SK-N-SH (cell line): ENCODE measurements around the gene IFT172. TPM values are rescaled to one million over a fixed set of nuclear protein-coding genes. Genes with fewer than 3 reads are reported as not detected.

Experiments used
- CTCF ChIA-PET: fragments of 300-600, 350-600 bp; formaldehyde crosslinking; extraction: SDS; loops from one replicate; lab custom pipeline; 2021; lab: Yijun Ruan, JAX
- POLR2A ChIA-PET: fragments of 350-600 bp; sonication (Branson Sonifier 250); formaldehyde crosslinking; extraction: SDS; loops from one replicate; lab custom pipeline; 2020; ENCODE audit warnings: antibody characterized with exemption, inconsistent platforms; lab: Yijun Ruan, JAX
- DNase-seq: peaks from one replicate; pipeline ENCODE4 v3.0.0; 2012
- H2AFZ ChIP-seq: fragments of 200-600 bp; sonication (generic); 2 replicates; pipeline ENCODE4 v1.8.1; 2016; ENCODE audit warnings: antibody characterized with exemption, mild to moderate bottlenecking, low read depth
- H3F3A ChIP-seq: fragments of 200-600 bp; sonication (generic); replicated peaks from 2 replicates; pipeline ENCODE3; 2016; ENCODE audit warnings: antibody characterized with exemption, mild to moderate bottlenecking; ENCODE audit not compliant: insufficient read depth
- H3K27ac ChIP-seq, 2 experiments: fragments of 200-500 bp in 1 of 2; fragments of 200-600 bp in 1 of 2; sonication (Bioruptor generic) in 1 of 2; sonication (generic), shearing (Covaris generic) in 1 of 2; 2 replicates each; pipeline versions ENCODE4 v1.5.1 to v1.6.1; 2014 to 2016; ENCODE audit warnings: low read depth in 2 of 2, inconsistent platforms in 1 of 2, low read length in 1 of 2, mild to moderate bottlenecking in 1 of 2, mixed read lengths in 1 of 2
- H3K27me3 ChIP-seq: fragments of 200-600 bp; sonication (generic), shearing (Covaris generic); 2 replicates; pipeline ENCODE4 v1.6.1; 2016; ENCODE audit warnings: mixed run types; ENCODE audit not compliant: insufficient read depth
- H3K36me3 ChIP-seq, 2 experiments: fragments of 200-500 bp in 1 of 2; fragments of 200-600 bp in 1 of 2; sonication (Bioruptor generic) in 1 of 2; sonication (generic) in 1 of 2; replicated peaks in 1 of 2; 2 replicates each; pipeline versions ENCODE3 to v1.5.1; 2014 to 2016; ENCODE audit warnings: low read length in 1 of 2, mild to moderate bottlenecking in 1 of 2; ENCODE audit not compliant: insufficient read depth in 2 of 2, control insufficient read depth in 1 of 2
- H3K4me1 ChIP-seq, 2 experiments: fragments of 200-500 bp in 1 of 2; fragments of 200-600 bp in 1 of 2; sonication (Bioruptor generic) in 1 of 2; sonication (generic), shearing (Covaris generic) in 1 of 2; 2 replicates each; pipeline versions ENCODE4 v1.5.1 to v1.6.1; 2014 to 2016; ENCODE audit warnings: low read depth in 1 of 2, low read length in 1 of 2, mixed run types in 1 of 2; ENCODE audit not compliant: insufficient read depth in 2 of 2, control insufficient read depth in 1 of 2
- H3K4me2 ChIP-seq: fragments of 200-600 bp; sonication (generic), shearing (Covaris generic); 2 replicates; pipeline ENCODE4 v1.6.1; 2017; ENCODE audit warnings: mixed run types
- H3K4me3 ChIP-seq, 2 experiments: fragments of 200-500 bp in 1 of 2; fragments of 200-600 bp in 1 of 2; sonication (Bioruptor generic) in 1 of 2; sonication (generic), shearing (Covaris generic) in 1 of 2; 2 replicates each; pipeline versions ENCODE4 v1.5.1 to v1.8.1; 2014 to 2016; ENCODE audit warnings: low read depth in 2 of 2, inconsistent platforms in 1 of 2, low read length in 1 of 2, mild to moderate bottlenecking in 1 of 2, mixed read lengths in 1 of 2, moderate library complexity in 1 of 2
- H3K79me2 ChIP-seq: fragments of 200-600 bp; sonication (generic); 2 replicates; pipeline ENCODE4 v1.8.1; 2017; ENCODE audit warnings: mild to moderate bottlenecking; ENCODE audit not compliant: insufficient read depth
- H3K9ac ChIP-seq: fragments of 200-600 bp; sonication (generic); 2 replicates; pipeline ENCODE4 v1.6.1; 2017; ENCODE audit warnings: mixed run types
- H3K9me2 ChIP-seq: fragments of 200-600 bp; sonication (generic); 2 replicates; pipeline ENCODE4 v1.6.1; 2017; ENCODE audit warnings: mixed run types
- H3K9me3 ChIP-seq: fragments of 200-600 bp; sonication (generic); 2 replicates; pipeline ENCODE4 v1.6.1; 2017; ENCODE audit warnings: mixed run types, mild to moderate bottlenecking, moderate library complexity
- H4K20me1 ChIP-seq: fragments of 200-600 bp; sonication (generic); 2 replicates; pipeline ENCODE4 v1.6.1; 2017; ENCODE audit warnings: mild to moderate bottlenecking, mixed run types; ENCODE audit not compliant: insufficient read depth
- CHD2 ChIP-seq: fragments of 150-350 bp; IDR thresholded peaks from 2 replicates; pipeline ENCODE4 v1.6.1; 2018; ENCODE audit warnings: low read length; ENCODE audit not compliant: partially characterized antibody
- CTCF ChIP-seq: fragments of 200-600 bp; sonication (generic); IDR thresholded peaks from 2 replicates; pipeline ENCODE4 v1.6.1; 2017; ENCODE audit warnings: antibody characterized with exemption, mild to moderate bottlenecking, moderate library complexity
- EP300 ChIP-seq, 2 experiments: IDR thresholded peaks; 2 replicates each; pipeline versions ENCODE4 v1.4.0 to v1.6.1; 2012; ENCODE audit warnings: borderline replicate concordance in 1 of 2, low read depth in 1 of 2, low read length in 1 of 2
- EZH2phosphoT487 ChIP-seq: fragments of 200-600 bp; sonication (generic); IDR thresholded peaks from 2 replicates; pipeline ENCODE4 v1.6.1; 2017; ENCODE audit warnings: low read depth, mixed run types, mild to moderate bottlenecking, antibody characterized with exemption, moderate library complexity, borderline replicate concordance
- GABPA ChIP-seq: IDR thresholded peaks from 2 replicates; pipeline ENCODE4 v1.4.0; 2012; ENCODE audit warnings: low read depth, mild to moderate bottlenecking
- GATA2 ChIP-seq: sonication (generic); formaldehyde crosslinking; IDR thresholded peaks from 2 replicates; pipeline ENCODE4 v1.5.0; 2020; ENCODE audit warnings: mild to moderate bottlenecking, missing genetic modification reagents
- IRF3 ChIP-seq: fragments of 150-350 bp; IDR thresholded peaks from 2 replicates; pipeline ENCODE4 v1.6.1; 2016; ENCODE audit warnings: mild to moderate bottlenecking, low read depth, low read length
- JUND ChIP-seq: IDR thresholded peaks from 2 replicates; pipeline ENCODE4 v1.4.0; 2012
- MEF2A ChIP-seq: IDR thresholded peaks from 2 replicates; pipeline ENCODE4 v1.4.0; 2012; ENCODE audit warnings: low read depth, borderline replicate concordance
- MXI1 ChIP-seq: IDR thresholded peaks from 2 replicates; pipeline ENCODE4 v1.6.1; 2012; ENCODE audit warnings: mild to moderate bottlenecking, low read depth, low read length, improper control_type of control experiment
- NFIC ChIP-seq: IDR thresholded peaks from 2 replicates; pipeline ENCODE4 v1.4.0; 2012; ENCODE audit warnings: borderline replicate concordance
- RCOR1 ChIP-seq: fragments of 150-350 bp; IDR thresholded peaks from 2 replicates; pipeline ENCODE4 v1.6.1; 2017; ENCODE audit warnings: antibody characterized with exemption, low read length
- REST ChIP-seq: IDR thresholded peaks from 2 replicates; pipeline ENCODE4 v1.6.1; 2012; ENCODE audit warnings: mild to moderate bottlenecking, low read depth, low read length, moderate library complexity
- RXRA ChIP-seq: IDR thresholded peaks from 2 replicates; pipeline ENCODE4 v1.4.0; 2012; ENCODE audit warnings: low read depth, mild to moderate bottlenecking, borderline replicate concordance
- TCF12 ChIP-seq: IDR thresholded peaks from 2 replicates; pipeline ENCODE4 v1.4.0; 2012
- WGBS: methylation state at CpG from one replicate; pipeline ENCODE4 v1.1.6; 2017; ENCODE audit warnings: low lambda C conversion rate; 5-methylcytosine and 5-hydroxymethylcytosine counted together
- polyA plus RNA-seq, 3 experiments: library from polyadenylated mRNA; depleted of rRNA; stranded (reverse); fragments of >200 nt; gene quantifications; 2 replicates each; pipeline ENCODE4 v1.2.3, GENCODE V29; 2012
- TF ChIP-seq, protein P1 (sequence below): IDR thresholded peaks from 2 replicates; pipeline ENCODE4 v1.4.0; 2012; ENCODE audit warnings: low read depth, borderline replicate concordance

The IFT172 gene
- polyA plus RNA-seq, 1 of the 3 experiments (the other 2 are of a cell fraction) = 31.3 TPM

DNA sequence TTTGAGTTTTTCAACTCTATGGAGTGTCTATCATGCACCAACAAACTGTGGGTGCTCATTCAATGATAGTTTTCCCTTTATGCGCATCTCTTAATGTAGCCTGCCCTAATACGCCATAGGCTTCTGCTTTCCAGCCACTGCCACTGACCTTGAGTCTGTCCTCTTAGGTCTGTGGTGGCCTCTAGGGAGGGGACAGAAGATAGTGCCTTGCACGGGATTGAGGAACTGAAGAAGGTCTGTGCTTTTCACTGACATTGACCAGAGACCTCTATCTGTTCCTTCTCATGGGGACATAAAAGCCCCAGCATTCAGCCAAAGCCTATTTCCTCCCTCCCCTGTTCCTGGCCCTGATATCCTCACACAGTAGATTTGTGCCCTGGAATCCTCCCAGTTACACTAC is 9.4 kb upstream of the IFT172 start:
- no peak for DNase-seq
- no peak for TF ChIP-seq CHD2
- no peak for TF ChIP-seq REST
- TF ChIP-seq RCOR1 = no peak
- no peak for TF ChIP-seq GATA2 (CRISPR knock-in tag)
- no peak for TF ChIP-seq GABPA
- TF ChIP-seq TCF12 = no peak
- no peak for TF ChIP-seq EZH2phosphoT487
- no peak for TF ChIP-seq IRF3
- TF ChIP-seq RXRA = no peak
- TF ChIP-seq EP300 (IDR thresholded peaks at IDR 0.05; ENCODE audit: borderline replicate concordance in 1 of 2, low read depth in 1 of 2, low read length in 1 of 2) = no peak
- no peak for TF ChIP-seq MXI1
- no peak for TF ChIP-seq MEF2A
- TF ChIP-seq, protein P1, sequence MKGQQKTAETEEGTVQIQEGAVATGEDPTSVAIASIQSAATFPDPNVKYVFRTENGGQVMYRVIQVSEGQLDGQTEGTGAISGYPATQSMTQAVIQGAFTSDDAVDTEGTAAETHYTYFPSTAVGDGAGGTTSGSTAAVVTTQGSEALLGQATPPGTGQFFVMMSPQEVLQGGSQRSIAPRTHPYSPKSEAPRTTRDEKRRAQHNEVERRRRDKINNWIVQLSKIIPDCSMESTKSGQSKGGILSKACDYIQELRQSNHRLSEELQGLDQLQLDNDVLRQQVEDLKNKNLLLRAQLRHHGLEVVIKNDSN = no peak
- TF ChIP-seq NFIC = no peak
- TF ChIP-seq CTCF = no peak
- TF ChIP-seq JUND = no peak
- Histone ChIP-seq H3K4me1 (peaks cover 5 to 9% of the 10 kb centered on the region in 2 experiments), H4K20me1 (no peaks in the 10 kb centered on the region), H2AFZ (no peak overlapping the region), H3K9ac (no peak overlapping the region), H3K4me2 (no peak overlapping the region), H3K27me3 (no peaks in the 10 kb centered on the region), H3K9me2 (no peaks in the 10 kb centered on the region), H3F3A (no peaks in the 10 kb centered on the region), H3K9me3 (no peaks in the 10 kb centered on the region), H3K4me3 (no peak overlapping the region), H3K36me3 (no peaks in the 10 kb centered on the region), H3K79me2 (no peaks in the 10 kb centered on the region), H3K27ac (no peak overlapping the region)
- WGBS = 77% methylated on average over 3 of the region's 3 CpGs
- POLR2A ChIA-PET = no interaction called here
- CTCF ChIA-PET = no interaction called here
